HG03460 (cell line): Measurements from ENCODE around the gene SPRY2.

Experiments
- ATAC-seq: cut with Tn5 transposase; IDR thresholded peaks from one replicate; pipeline ENCODE4 v1.9.1; 2021; ENCODE audit not compliant: unreplicated experiment

Gene SPRY2

DNA sequence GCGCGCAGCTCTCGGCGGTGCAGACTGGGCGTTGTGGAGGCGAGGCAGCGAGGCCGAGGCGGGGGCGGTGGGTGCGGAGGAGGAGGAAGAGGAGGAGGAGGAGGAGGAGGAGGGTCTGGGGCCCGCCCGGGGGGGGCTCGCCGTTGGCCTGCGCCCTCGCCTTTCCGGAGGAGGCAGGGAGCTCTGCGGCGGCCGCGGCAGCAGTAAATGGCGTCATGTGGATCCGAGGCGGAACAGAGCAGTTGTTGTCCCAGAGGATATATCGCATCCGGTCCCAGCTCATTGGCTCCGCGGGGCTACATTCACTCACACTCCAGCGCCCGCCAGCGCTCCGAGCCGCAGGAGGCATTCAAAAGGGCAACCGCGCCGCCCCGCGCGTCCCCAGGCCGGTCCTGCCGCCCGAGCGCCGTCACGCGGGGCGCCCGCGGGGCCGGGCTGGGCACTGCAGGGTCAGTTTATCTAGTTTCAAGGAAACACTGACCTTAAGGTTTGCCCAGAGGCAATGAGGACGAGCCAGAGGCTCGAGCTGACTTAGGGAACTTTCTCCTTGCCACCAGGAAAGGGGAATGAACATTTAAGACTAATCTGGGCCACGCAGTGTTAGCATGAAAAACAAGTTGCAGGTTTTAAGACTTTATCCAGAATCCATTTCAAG lies at the start of gene SPRY2:
TSS of gene SPRY2 (minus strand) at position 26 of the 655 bp plus-strand sequence. CDS start 3,421 bp downstream, outside the sequence.
- ATAC-seq, result peak; percentile 57

- no peak for ATAC-seq
Measured at GRCh38 chr13:80390338-80390737, 49.4 kb upstream of the SPRY2 start.

DNA sequence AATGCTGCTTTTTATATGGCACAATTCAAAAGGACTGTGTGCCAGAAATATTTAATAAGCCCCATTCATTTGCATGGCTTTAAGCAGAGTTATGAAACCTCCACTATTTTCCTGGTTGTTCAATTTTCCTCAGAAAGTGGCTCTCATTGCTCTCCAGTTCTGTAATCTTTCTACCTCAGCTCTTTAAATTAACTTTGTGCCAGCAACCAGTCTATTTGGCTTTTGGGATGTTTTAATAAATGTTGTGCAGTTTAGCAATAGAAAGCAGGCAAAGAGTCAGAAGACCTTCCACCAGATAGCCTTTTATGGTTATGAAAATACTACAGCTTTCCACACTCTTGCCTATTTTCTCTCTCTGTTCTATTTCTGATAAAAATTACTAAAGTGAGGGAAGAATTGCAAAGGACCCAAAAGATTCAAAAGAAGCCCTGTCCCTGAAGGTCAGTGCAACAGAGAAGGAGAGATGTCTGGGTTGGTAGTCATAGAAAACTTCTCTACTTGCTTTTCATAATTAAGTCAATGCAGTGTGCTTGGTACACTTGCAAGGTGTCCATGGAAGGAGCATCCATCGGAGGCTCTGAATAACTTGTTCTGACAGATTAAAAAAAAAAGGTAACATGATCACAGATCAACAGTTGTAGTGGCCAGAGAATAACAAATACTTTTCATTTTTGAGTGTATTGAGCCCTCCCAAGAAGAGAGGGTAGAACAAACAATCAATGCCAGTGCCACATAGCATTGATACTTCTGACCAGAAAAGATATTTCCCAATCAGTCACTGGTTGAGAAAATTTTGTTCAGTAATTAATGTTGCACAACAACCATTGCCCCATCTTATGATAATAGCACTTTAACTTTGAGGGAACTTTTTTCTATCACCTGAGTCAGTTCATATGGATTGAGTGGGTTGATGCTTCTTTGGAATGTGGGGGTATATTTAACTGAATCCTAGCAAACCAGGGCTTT lies 48.4 kb upstream of the SPRY2 start:
- no peak for ATAC-seq

DNA sequence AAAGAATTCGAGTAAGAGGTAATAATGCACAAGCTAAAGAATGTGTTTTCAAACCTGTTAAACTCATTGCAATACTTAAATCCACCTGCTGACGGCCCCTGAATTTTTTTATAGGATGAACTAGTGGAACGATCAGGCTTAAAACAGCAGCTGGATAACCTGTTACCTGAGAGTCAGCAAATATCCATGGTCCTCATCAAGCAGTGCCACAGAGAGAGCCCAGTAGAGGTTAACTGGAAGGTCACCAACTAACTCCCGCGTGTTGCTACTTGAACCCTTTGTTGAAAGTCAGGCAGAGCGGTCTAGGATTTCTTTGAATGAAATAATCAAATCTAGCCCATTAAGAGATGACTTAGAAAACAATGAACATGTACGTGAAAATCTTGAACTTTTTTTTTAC lies 47.6 kb upstream of the SPRY2 start:
- no peak for ATAC-seq

- no peak for ATAC-seq
Measured at GRCh38 chr13:80386592-80386991, 45.7 kb upstream of the SPRY2 start.

GRCh38 chr13:80386002-80386401 lies 45.1 kb upstream of the SPRY2 start:
- ATAC-seq, result no peak

- ATAC-seq, result no peak
Measured at GRCh38 chr13:80382576-80382975, 41.6 kb upstream of the SPRY2 start.

- no peak for ATAC-seq
Measured at GRCh38 chr13:80379245-80379644, 38.3 kb upstream of the SPRY2 start.

DNA sequence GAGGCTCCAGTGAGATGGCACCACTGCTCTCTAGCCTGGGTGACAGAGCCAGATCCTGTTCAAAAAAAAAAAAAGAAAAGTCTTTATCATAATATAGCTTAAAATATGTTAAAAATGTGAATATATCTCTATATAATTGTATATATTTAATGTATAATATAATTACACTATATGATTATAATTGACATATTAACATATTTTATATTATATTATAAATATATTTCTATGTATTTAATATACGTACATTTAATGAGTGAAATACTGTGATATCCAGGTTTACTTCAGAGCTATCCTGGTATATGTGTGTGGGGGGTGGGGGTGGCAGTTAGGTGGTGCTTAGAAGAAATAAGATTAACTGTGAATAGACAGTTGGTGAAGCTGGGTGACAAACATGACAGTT lies 35.6 kb upstream of the SPRY2 start:
- no peak for ATAC-seq

GRCh38 chr13:80374901-80375300 lies 34.0 kb upstream of the SPRY2 start:
- ATAC-seq, result no peak

GRCh38 chr13:80374444-80374843 lies 33.5 kb upstream of the SPRY2 start:
- ATAC-seq, result no peak

DNA sequence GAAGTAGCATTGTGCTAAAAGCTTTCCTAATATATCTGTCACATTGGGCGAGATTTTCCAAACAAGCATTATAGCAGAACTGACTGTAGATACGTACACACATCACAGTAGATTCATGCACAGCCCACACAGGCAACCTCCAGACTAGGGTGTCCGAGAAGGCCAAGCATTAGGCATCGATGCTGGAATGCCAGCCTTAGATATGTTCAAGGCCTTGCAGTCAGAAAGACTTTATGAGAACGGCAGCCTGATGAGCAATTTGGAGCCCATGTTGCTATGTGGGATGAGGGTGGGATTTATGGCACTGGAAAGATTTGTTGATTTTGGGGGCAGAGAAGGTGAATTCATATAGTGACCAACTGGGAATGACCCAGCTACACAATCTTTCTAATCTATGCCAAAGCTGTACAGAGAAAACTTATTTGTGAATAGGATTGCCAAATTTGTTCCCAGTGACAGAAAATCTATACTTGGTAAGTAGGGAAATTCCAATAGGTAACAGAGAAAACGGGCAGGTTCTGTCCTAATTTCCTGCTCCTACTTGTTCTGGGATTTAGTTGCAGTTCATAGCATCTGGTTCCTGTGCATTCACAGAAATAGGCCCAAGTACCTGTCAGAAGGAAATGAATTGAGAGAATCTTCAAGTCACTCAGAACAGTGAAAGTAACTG lies 31.0 kb upstream of the SPRY2 start:
- ATAC-seq, result no peak

DNA sequence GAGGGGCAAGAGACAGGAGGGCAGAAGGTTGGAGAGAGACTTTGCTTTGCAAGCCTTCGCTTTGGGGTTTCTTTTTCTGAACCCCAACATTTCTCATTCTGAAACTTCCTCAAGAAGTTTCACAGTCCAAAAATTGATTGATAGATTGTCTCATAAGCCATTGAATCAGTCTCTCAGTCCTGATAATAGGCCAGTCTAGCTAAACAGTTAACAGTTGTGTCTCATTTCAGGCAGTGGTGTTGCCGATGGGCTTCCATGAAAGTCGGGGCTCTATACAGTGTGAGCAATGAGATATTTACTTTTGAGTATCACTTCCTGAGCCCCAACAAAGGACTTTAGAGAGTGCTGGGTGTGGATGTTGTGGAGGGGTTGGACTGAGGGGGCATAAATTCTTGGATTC lies 26.5 kb upstream of the SPRY2 start:
- ATAC-seq, result no peak

DNA sequence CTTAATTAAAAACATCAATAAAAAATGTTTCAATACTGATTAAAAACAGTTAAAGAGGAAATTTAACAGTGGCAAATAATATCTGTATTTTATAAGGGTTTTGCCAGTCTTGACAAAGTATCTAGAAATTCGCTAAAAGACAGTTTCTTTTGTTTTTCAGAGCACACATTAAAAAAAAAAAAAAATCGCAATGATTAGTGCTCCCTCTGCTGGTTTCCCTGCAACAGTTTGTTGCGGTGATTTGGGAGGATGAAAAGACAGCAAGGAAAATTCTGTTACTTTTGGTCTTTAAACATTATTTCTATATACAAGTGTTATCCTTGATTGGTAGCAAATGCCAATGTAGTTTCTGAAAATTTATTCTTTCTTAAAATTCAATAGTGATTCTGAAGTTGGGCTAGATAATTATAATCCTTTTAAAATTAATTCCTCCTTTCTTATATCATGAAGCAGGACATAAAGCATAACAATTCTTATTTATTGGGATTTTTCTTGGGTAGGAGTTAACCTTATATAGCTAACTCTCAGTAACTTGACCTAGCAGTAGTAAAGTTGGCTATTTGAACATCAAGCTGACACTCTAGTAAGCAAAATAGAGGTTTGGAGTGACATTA lies 23.1 kb upstream of the SPRY2 start:
- no peak for ATAC-seq

DNA sequence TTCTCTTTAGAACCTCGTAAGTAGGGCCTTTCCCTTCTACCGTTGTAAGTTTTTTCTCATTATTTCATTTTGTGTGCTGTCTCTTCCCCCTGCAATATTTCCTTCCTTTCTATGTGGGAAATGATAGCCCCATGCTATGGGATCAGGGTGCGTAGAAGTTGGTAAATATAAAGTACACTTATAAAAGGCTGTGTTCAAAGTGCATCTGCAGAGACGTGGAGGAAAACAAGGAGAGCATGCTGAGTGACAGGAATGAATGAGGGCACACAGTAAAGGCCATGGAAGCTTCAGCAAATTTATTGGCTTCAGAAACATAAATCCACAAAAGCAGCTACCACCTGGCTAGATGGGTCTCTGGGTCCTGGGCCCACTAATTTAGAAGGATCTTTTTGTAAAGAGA lies 21.6 kb upstream of the SPRY2 start:
- no peak for ATAC-seq

- ATAC-seq, result peak; percentile 83
Measured at GRCh38 chr13:80361883-80362327, 21.0 kb upstream of the SPRY2 start.

- ATAC-seq, result no peak
Measured at GRCh38 chr13:80361298-80361697, 20.4 kb upstream of the SPRY2 start.

- no peak for ATAC-seq
Measured at GRCh38 chr13:80360453-80360800, 19.5 kb upstream of the SPRY2 start.

DNA sequence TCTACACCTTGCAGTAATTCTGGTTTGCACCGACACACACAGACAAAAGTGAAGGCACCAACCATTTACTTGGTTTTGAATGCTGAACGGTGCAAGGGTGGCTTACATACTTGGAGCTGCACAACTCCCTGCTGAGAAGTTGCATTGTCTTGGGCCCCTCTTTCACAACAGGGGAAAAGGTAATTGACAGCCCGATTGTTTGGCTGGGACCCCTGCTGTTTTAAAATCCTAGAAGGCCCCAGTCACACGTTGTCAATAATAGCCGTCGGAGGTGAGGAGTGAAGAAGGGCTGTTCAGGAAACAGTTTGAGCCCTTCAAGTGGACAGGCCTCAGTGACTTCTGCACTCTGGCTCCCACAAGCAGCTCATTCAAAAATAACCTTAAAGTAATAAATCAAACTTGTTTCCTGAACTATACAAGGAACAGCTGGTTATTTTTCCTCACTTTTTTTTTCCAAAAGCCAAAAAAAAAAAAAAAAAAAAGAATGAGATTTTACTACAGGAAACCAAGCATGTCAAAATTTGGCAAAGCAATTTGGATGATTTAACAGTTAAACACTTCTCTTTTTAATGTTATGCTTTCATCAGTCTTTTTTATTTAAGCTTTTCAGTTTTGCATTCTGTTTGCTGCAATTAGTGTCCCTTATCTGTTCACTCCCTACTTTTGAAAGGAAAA lies 19.0 kb upstream of the SPRY2 start:
- ATAC-seq, result no peak

DNA sequence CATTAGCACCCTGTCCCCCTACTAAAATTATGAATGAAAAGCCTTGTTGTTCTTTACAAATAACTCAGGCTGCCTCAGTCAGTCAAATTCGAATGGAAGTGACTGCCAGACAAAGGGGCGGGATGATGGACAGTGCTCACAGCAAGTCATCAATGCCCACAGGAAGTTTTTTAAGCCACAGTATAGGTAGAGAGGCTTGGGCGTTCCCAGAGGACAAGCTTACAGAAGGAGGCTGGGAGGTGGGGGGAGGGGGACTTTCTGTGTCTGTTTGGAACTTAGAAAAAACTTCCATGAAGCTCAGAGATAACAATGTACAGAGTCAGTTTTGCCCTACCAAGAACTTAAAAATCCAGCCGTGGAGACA lies 18.5 kb upstream of the SPRY2 start:
- ATAC-seq, result no peak
